ENCODE results near the gene CHST11.
"Not testable (repeated sequence)": the region's sequence is repeated elsewhere in the genome, so short reads cannot be mapped to it uniquely, and the experiment has no call there.

The CHST11 gene

DNA sequence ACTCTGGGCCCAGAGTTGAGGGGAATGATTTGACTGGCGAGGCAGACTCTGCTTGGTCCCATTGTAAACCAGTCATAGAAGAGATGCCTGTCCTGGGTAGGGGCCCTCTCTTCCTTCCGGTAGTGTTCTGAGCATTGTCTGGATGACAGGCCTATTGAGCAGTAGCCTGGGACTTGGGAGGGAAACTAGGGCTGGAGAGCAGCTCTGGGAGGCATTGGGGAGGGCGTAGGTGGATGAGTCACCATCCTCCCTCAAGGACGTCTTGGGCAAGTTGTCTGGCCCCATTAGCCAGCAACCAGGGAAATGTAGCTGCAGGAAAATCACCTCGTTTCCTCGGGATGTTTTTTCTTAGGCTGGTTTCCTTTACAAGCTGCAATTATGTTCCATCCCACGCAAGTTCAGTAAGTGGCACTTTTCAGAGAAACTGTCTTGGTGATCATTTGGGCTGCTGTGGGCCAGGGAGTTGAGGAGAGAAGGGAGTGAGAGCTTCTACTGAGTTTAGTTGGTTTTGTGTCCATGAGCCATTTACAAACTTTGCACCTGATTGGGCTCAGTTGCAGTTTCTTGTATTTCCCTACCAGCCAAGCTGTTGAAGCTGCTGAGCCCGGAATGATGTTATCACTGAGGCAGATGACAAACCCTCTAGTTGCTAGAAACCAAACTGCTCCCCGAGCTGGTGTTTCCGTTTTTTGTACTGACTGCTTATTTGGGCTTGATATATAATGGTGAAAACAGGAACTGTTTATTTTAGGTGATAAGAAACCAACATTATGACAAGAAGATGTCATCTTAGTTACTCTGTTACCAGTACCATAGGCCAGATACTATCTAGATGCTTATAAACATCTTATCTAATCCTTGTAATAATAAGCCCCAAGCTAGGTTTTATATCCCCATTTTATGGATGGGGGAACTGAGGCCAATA is 147.6 kb downstream of the CHST11 start:
- peak; percentile 89 for DNase-seq (ENCODE audit: low read depth)

DNA sequence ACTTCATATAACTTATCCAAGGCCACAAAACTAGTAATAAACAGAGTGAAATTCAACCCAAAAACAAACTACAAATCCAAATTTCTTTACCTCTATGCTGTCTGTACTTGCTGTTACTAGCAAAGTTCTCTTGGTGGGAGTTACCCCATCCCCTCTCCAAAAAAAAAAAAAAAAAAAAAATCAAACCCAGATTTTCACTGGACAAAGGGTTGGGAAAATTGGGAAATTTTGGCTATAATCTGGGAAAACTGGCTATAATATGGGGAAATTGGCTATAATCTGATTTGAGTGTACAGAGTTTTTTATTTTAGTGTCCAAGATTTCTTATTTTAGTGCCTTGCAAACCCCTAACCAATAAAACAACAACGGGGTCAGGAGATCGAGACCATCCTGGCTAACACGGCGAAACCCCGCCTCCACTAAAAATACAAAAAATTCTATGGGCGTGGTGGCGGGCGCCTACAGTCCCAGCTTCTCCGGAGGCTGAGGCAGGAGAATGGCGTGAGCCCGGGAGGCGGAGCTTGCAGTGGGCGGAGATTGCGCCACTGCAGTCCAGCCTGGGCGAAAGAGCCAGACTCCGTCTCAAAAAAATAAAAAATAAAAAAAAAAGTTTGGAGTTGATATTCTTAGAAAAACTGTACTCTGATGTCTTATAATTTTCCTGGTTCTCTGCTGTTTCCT is 148.4 kb downstream of the CHST11 start:
- no peak for DNase-seq (ENCODE audit: low read depth)

DNA sequence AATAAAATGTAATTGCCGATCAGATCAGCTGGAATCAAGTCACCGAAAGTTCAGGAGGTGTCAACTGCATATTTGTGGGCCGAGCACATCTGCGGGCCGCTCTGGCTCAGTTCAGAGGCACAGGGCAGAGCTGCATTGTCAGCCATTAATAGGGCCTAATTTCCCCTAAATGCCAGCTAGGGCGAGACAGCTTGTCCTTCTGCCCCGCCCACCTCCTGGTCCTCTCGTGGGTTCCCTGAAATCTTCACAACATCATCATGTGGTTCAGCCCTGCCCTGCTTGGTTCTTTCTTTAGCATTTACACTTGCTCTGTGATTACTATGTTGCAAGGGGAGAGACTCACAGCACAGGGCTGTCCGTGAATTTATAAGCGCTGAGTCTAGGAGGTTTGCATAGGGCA is 148.9 kb downstream of the CHST11 start:
- DNase-seq (ENCODE audit: low read depth), result no peak

DNA sequence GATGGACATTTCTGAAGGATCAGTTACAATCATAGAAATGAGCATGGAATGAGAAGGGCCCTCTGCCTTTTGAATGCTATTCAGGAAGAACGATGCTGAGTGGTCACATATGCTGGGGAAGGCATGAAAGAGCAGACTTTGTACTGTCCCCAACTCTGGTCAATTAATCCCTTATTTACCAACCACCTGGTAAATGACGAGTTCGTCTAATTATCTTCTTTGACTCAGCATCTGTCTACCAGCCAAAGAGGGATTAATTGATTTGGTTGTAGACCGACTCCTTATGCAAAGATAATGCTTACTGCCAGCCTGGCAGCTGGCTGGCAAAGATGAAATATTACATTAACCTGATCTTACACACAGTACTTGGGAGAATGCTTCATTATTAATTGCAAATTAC is 152.2 kb downstream of the CHST11 start:
- DNase-seq (ENCODE audit: low read depth), result no peak

DNA sequence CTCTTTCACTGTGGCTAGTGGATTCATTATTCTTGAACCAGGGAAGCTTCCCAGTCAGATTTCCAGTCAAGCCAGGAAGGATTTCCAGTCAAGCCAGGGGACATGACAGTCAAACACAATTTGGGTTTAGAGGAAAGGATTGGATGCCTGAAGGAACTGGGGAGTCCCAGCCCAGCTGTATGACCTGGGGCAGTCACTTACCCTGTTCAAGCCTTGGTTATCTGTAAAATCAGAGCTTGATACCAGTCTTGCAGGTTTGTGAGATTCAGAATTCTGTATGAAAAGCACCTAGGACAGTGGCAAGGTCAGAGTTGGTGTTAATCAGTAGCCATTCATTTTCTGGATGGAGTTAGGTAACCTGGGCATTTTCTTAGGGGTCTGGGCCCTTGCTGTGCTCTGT is 152.7 kb downstream of the CHST11 start:
- DNase-seq (ENCODE audit: low read depth), result no peak

DNA sequence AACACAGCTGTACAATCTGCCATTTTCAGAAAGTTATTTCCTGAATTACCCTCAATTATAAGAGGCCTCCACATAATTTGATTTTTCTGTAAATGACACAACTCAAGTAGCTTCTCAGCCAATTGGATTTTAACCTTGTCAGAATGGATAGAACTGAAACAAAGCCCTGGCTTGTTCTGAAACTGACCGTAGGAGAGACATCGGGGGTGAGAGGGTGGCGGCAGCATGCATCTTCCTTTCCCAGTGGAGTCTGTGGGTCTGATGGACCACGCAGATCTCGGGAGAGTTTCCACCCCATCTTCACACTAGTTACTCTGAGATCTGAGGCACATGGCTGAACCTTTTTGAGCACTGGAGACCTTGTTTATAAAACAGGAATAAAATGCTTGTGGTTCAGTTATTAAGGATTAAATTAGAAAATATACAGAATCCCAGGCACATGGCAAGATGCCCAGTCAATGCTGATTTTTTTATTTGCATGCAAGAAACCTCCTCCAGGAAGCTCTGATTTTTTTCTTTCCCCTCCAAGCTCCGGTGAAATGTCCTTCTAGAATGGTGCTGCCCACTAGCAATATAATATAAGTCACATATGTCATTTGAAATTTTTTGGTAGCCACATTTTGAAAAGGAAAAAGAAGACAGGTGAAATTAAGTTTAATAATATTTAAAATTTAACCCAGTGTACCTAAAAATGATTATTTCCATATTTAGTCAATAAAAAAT is 153.9 kb downstream of the CHST11 start:
- DNase-seq (ENCODE audit: low read depth), result no peak

DNA sequence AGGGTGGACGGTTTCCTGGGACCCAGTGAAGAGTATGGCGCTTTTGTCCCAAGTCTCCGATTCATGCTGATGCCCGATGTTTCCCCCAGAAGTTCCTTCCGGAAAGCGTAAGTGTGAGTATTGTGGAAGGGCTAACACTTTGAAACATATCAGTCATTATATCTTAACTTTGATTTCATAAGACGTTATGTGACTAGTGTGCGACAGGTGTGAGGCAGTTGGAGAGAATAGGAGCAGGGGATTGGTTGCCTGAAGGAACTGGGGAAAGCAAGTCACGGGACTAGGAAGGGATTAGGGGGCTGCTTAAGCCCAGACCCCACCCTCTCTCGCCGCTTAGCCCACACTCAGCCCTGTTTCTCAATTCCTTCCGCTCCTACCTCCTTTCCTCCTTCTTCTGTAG is 154.9 kb downstream of the CHST11 start:
- no peak for DNase-seq (ENCODE audit: low read depth)

DNA sequence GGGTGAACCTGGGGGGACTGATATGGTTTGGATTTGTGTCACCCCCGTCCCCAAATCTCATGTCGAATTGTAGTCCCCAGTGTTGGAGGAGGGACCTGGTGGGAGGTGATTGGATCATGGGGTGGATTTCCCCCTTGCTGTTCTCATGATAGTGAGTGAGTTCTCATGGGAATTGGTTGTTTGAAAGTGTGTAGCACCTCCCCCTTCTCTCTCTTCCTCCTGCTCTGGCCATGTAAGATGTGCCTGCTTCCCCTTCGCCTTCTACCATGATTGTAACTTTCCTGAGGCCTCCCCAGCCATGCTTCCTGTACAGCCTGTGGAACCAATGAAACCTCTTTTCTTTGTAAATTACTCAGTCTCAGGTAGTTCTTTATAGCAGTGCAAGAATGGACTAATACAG is 156.6 kb downstream of the CHST11 start:
- not testable (repeated sequence) for DNase-seq (ENCODE audit: low read depth)

DNA sequence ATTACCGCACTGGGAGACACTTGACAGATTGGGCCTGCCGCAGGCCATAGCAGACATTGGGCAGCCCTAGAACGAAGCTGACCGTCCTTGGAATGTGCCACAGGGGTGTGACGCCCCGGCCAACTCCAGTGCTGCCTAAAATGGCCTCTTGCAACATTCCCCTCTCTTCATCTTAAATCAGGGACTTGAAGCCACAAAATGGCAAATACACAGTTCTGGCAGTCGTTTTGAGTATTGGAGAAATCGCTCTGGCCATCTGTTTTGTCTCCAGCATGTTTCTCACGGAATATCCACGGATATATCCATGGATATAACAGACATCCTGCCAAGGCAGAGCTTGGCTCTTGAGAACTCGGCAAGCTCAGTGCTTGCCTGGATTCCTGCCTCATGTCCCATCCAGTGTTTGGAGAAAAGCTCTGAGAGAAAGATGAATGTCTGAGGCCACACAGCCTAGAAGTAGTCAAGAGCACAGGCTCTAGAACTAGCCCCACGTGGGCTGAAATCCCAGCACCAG is 158.4 kb downstream of the CHST11 start:
- DNase-seq (ENCODE audit: low read depth), result no peak

DNA sequence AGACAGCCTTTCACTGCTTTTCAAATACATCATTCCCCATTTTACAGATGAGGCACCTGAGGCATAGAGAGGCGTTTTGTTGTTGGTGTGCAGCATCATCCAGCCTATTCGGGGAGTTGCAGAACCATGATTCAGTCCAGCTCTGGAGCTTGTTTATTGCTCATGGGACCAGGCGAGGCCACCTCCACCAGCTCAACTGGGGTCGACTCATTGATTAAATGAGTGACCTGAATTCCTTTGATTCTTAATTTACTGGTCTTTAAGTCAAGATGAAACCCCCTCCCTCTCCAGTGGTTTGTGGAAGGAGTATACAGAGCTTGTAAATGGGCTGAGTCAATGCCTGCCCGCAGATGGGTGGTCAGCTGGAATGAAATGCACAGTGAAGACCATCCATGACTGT is 161.9 kb downstream of the CHST11 start:
- DNase-seq (ENCODE audit: low read depth), result no peak

DNA sequence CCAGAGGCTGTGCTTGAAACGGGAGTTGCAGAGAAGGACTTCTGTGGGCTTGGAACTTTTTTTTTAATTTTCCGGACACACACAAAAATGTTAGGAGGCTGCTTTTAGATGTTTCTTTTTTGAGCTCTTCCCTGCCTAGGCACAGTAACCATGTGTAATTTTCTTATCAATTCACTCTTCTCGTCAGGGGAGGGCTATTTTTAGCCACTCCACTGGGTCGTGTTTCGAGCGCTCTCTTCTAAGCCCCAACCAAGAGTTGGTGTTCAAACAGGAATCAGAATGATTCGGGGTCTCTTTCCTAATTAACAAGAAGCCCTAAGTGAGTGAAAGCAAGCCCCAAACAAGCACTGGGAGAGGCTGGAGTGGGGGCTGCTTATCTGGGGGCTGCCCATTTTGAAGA is 162.6 kb downstream of the CHST11 start:
- DNase-seq (ENCODE audit: low read depth), result no peak

DNA sequence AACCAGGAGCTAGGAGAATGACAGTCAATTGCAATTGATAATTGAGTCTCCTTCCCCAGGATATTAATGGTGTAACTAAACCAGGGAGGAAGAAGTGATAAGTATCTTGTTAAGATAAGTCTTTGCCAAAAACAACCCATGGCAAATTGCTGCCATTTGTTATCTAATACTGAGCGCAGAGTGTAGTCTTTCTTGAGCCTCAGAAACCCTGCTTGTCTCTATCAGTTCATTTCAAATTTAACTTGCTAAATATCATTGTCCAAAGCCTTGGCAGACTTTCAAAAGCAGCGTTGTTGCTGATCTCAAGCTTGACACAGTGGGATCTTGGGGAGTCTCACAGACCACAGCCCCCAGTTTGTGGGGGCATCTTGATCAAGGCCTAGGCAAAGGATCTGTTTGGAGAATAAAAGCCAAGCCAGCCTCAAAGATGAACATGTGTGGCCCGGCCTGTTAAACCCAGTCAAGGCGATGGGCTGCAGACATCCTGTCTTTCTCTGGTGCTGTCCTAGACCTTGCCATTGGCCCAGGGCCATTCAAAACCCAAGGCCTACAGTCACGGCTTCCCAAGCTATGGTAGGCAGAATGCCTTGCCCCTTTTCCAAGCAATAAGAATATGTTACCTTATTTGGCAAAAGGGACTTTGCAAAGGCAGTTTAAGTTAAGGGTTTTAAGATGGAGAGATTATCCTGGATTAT is 164.2 kb downstream of the CHST11 start:
- no peak for DNase-seq (ENCODE audit: low read depth)

DNA sequence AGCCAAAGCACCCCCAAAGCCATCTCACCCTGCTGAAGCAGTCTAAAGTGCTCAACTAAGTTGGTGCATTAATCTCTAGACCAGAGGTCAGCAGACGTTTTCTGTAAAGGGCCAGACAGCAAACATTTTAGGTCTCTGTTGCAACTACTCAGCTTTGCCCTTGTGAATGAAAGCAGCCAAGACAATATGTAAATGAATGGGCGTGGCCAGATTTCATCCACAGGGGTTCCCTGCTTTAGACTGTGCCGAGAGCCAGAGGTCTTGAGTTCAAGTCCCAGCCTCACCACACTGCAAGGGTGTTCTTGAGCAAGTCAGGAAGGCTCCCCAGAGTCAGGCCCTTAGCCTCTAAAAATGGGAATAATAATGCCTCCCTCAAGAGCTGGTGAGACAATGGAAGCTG is 166.2 kb downstream of the CHST11 start:
- no peak for DNase-seq (ENCODE audit: low read depth)

DNA sequence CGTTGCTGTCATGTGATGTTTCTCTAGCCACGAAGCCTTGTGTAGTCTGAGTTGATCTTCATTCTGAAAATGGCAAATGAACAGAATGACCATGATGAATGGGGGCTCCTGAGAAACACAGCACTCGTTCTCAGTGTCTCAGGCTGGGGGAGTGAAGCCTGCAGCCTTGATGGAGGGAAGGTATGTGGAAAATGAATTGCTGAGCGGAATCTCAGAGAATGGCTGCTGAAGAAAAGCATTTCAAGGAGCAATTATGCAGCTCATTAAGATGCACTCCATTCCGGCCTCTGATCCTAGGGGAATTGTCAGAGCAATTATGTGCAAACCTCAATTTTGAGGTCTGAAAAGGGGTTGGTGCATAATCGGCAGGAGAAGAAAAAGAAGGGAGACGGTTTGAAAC is 167.1 kb downstream of the CHST11 start:
- no peak for DNase-seq (ENCODE audit: low read depth)

DNA sequence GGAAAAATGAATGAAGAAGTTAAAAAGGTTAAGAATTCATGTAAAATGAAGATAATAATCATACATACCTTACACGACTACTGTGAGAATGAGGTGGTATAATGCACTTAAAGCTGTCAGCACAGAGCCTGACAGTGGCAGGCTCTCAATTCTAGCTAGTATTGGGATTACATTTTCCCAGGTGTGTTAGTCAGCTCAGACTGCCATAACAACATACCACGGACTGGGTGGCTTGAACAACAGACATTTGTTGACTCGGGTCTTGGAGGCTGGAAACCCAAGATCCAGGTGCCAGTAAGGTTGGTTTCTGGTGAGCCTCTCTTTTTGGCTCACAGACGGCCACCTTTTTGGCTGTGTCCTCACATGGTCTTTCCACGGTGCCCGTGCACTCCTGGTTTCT is 167.8 kb downstream of the CHST11 start:
- no peak for DNase-seq (ENCODE audit: low read depth)

DNA sequence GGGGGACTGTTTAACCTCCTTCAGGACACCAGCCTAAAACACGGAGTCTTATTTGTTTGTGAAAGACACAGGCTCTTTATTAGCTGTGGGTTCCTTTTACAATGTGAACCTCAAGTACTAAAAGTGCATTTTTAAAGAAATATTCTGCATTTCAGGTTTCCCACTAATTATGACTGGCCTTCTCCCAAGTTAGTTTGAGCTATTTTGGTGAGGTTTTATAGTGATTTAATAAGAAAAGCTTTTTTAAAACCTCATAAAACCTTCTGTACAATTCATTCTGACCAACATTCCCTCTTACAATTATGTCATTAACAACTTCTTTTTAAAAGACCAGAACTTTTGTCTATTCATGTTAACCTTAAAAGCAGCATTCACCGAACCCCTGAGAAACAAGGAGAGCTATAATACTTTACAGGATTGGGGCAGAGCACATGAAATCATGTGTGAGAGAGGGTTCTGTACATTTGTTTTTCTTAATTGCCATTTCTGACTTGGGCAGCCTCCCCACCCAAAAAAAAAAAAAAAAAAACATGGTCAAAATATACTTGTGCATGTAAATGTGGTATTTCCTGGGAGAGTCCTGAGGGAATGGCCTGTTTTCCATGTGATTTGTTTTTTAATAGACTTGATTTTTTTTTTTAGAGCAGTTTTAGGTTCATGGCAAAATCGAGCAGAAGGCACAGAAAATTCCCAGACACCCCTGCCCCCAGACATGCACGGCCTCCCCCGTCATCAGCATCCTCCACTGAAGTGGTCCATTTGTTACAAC is 169.5 kb downstream of the CHST11 start:
- no peak for DNase-seq (ENCODE audit: low read depth)

DNA sequence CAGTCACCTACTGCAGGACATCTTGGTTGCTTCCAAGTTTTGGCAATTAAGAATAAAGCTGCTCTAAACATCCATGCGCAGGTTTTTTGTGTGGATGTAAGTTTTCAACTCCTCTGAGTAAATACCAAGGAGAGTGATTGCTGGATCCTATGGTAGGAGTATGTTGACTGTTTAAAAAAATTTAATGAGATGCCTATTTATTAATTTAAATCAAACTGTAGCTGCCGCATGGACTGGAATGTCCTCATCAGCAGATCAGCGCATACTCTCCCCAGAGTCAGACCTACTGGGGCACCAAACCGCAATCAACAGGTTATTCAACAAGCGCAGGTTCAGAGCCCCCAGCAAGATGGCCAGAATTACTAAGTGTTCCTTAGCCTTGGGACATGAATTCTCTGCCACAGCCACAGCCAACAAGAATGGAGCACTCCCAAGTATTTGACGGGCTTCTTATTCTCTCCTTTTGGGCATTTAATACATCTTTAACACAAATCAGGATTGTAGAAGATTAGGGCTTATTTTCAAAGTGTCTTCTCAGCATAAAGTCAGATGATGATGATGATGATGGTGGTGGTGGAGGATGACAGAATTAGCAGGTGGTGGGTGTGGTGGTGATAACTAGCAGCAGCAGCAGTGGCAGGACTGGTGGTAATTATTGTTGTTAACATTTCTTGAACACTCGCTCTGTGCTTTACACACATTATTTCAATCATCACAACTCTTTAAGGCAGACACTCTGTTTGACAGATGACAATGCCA is 170.7 kb downstream of the CHST11 start:
- DNase-seq (ENCODE audit: low read depth), result no peak

DNA sequence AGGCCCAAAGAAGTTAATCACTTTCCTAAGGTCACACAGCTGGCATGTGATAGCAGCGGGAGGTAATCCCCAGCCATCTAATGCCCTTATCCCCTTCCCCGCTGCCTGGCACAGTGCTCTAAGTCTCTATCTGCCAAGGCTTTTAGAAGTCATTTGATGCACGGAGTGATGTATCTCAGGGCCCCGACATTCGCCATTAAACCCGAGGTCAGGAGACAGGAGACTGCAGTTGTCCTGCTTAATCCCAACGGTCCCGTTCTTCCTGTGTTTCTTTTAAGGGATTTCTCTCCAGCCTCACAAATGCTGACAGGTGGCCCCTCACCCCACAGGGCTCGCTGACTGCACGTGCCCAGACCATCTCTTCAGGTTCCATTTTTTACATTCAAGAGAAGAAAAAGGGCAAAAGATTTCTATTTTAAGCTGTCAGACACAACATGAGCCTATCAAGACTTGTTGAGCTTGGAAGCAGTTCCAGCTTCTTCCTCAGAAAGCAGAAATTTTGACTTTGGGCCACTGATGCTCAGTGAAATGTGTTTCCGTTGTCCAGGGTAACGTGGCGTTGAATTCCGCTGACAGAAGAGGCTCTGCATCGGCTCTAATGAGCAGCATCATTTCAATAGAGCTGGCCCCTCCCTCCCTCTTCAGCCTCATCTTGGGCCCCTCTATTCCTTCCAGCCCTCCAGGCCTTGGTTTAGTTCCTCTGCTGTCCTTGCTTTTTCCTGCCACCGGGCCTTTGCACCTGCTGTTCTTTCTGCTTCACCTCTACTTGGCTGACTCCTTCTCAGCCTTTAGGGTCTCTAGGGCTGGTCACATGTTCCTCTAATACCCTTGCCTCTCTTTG is 171.5 kb downstream of the CHST11 start:
- DNase-seq (ENCODE audit: low read depth), result no peak

DNA sequence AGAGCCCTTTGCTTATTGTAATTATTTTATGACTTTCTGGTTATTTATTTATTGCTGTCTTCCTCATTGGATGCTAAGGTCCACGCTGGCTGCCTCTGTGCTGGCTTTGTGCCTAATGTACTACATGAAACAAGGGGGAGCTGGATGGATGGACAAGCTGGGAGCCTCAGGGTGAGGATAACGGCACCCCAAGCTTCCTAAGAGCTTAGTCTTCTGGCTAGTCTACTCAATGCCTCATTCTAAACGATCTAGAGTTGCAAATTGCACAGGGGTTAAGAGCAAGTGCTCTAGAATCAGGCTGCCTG is 172.0 kb downstream of the CHST11 start:
- no peak for DNase-seq (ENCODE audit: low read depth)

DNA sequence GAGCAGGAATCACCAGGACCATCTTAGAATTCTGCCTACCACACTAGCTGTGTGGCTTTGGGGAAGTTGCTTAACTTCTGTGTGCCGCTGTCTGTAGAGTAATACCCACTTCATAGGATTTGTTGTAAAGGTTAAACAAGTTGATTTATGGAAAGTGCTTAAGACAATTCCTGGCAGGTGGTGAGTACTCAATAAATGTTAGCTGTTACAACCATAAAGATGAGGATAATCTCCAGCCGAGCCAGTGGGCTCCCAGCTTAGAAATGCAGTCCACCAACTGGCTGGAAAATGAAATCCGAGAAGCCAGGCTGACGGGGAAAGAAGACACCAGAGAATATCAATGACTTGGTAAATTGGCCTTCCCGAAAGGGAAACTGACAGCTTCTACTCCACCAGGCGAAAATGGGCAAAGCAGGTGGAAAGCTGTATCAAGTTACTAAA is 173.5 kb downstream of the CHST11 start:
- no peak for DNase-seq (ENCODE audit: low read depth)
